Measurements from ENCODE around the gene ANXA3.

- TF ChIP-seq POLR2A (IDR thresholded peaks at IDR 0.05) (no peak), CTCF (IDR thresholded peaks at IDR 0.05) (no peak)
Measured at GRCh38 chr4:78557841-78558240, 6.3 kb downstream of the ANXA3 start.

All from ovary (tissue), 3 donors.